ENCODE results near the gene ASPSCR1.

Gene ASPSCR1

DNA sequence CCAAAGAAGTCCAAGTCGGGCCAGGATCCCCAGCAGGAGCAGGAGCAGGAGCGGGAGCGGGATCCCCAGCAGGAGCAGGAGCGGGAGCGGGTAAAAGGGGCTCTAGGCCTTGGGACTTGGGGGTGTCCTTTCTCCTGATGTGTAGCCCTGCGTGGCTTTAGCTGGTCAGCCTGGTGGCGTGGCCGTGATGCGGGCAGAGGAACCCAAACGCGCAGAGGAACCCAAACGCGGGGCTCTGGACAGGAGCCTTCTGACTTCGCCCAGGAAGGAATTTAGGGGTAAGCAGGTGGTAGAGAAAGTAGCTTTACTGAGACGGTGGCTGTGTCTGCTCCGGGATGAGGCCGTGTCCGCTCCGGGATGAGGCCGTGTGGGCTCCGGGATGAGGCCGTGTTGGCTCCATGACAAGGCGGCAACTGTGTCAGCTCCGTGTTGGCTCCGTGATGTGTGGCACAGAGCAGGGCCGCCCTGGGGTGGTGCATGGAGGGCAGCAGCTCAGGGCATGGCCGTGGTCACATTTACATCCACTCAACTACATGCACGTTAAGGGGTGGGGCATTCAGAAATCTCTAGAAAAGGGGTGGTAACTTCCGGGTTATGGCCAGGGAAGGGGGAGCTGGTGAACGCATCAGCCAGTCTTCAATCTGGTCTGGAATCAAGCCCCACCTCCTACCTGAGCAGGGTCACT lies 19.5 kb downstream of the ASPSCR1 start:
- H3K27ac Mint-ChIP-seq = no peak overlapping the region
- H3K4me1 Mint-ChIP-seq = no peaks in the 10 kb centered on the region
- no peak overlapping the region for H3K4me3 Mint-ChIP-seq
- ATAC-seq = no peak
- peaks cover 7% of the 10 kb centered on the region for H3K36me3 Mint-ChIP-seq
- DNase-seq (ENCODE audit: low spot score in 2 of 2) = no peak
- H3K9me3 Mint-ChIP-seq = no peaks in the 10 kb centered on the region

DNA sequence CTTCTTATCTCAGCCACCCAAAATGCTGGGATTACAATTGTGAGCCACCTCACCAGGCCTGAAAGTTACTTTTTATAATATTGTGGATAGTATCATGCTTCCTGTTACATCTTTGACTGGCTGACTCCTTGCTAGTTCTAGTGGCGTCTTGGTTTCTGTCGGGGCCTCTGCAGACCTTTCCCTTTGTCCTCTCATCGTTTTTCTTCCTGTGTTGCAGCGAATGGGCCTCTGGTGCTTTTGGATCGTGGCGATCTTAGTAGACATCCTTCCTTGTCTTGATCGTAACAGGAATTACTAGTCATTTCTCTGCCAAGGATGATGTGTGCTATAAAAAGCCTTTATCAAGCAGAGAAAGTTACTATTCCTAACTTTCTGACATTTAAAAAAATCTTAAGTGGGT lies 20.8 kb downstream of the ASPSCR1 start:
- Mint-ChIP-seq H3K9me3 (no peaks in the 10 kb centered on the region), H3K4me1 (no peaks in the 10 kb centered on the region), H3K4me3 (no peak overlapping the region), H3K36me3 (peaks cover 7% of the 10 kb centered on the region), H3K27ac (no peak overlapping the region)
- DNase-seq (ENCODE audit: low spot score in 2 of 2) (no peak), ATAC-seq (no peak)

DNA sequence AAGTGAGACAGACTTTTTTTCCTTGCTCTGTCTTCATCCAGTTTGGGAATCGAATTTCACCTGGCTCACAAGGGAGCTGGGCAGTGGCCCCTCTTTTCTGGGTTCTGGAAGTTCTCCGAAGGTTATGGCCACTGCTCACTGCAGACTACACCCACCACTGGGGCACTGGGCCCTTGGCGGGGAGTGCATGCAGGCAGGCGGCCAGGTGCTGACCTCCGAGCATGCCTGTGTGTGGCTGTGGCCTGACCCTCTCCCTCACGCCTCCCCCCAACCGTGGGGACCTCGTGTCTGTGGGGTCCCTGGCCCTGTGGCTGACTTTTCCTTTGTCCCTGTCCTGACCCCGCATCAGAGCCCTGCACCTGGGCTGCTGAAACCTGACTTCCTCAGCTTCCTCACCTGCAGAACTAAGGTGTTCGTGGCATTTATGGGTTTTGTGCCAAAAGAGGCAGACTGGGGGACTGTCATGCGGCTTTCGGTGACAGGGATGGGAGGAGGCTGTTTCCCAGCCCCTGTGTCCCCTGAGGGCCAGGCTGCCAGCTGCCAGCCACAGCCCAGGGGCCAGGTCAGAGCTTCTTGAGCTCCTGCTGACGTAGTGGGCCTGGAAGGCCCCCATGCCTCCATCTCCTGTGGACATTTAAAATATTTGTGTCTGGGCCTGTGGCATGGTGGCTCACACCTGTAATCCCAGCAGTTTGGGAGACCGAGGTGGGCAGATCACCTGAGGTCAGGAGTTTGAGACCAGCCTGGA lies 21.4 kb downstream of the ASPSCR1 start:
- H3K4me3 Mint-ChIP-seq = no peak overlapping the region
- no peaks in the 10 kb centered on the region for H3K4me1 Mint-ChIP-seq
- DNase-seq (ENCODE audit: low spot score in 2 of 2) (no peak), ATAC-seq (no peak)
- no peaks in the 10 kb centered on the region for H3K9me3 Mint-ChIP-seq
- H3K36me3 Mint-ChIP-seq = peaks cover 7% of the 10 kb centered on the region
- no peak overlapping the region for H3K27ac Mint-ChIP-seq

DNA sequence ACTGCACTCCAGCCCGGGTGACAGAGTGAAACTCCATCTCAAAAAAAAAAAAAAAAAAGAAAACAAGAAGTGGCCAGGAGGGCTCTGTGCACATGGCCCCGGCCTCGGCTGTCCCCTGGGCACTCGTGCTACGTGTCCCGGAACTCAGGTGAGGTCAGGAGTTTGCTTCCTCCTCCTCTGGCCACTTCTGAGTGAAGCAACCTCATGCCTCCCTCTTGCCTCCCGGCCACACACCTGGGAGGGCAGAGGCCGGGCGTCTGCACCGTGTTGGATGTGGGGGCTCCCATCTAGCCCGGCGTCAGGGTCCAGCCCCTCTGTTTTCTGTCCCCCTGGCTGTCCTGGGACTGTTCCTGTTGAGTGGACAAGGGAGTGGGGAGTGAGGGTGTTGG lies 22.2 kb downstream of the ASPSCR1 start:
- Mint-ChIP-seq H3K9me3 (no peaks in the 10 kb centered on the region), H3K4me1 (no peaks in the 10 kb centered on the region), H3K36me3 (peaks cover 7% of the 10 kb centered on the region), H3K4me3 (no peak overlapping the region), H3K27ac (no peak overlapping the region)
- DNase-seq (ENCODE audit: low spot score in 2 of 2) (no peak), ATAC-seq (no peak)

DNA sequence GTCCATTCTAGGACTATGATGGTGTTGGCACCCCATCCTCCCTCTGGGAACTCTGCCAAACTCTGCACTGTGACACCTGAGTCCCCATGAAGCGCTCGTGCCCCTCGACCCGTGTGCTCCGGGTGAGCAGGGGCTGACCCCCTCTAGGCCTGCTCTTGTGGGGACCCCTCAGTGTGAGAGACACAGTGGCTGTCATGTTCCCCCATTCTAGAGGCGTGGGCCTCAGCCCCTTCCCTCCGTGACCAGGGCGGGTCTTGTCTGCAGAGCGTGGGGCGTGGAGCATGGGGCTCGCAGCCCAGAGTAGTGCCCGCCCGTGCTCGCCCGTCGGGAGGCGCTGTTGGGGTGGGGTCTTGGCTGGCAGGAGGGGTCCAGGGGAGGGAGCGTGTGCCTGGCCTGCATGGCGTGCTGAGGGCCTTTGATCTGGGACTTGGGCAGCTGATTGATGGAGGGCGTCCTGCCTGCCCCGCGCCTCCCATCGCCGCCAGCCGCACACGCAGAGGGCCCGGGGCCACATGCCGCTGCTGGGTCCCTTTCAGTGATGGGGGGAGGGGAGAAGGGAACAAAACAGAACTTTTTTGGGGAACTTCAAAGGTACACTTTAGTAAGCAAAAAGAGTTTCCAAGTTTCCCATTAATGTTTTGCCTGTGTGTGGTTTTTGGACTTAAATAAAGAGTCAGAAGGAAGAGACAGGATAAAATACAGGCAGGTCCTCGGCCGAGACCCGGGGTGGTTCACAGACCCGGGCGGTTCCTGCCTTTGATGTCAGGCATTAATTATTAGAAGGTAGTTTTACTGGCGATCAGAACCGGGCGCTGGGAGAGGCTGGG lies 22.8 kb downstream of the ASPSCR1 start:
- no peaks in the 10 kb centered on the region for H3K4me1 Mint-ChIP-seq
- H3K9me3 Mint-ChIP-seq = no peaks in the 10 kb centered on the region
- DNase-seq (ENCODE audit: low spot score in 2 of 2) (no peak), ATAC-seq (no peak)
- no peak overlapping the region for H3K4me3 Mint-ChIP-seq
- H3K36me3 Mint-ChIP-seq = peaks cover 7% of the 10 kb centered on the region
- H3K27ac Mint-ChIP-seq = no peak overlapping the region

DNA sequence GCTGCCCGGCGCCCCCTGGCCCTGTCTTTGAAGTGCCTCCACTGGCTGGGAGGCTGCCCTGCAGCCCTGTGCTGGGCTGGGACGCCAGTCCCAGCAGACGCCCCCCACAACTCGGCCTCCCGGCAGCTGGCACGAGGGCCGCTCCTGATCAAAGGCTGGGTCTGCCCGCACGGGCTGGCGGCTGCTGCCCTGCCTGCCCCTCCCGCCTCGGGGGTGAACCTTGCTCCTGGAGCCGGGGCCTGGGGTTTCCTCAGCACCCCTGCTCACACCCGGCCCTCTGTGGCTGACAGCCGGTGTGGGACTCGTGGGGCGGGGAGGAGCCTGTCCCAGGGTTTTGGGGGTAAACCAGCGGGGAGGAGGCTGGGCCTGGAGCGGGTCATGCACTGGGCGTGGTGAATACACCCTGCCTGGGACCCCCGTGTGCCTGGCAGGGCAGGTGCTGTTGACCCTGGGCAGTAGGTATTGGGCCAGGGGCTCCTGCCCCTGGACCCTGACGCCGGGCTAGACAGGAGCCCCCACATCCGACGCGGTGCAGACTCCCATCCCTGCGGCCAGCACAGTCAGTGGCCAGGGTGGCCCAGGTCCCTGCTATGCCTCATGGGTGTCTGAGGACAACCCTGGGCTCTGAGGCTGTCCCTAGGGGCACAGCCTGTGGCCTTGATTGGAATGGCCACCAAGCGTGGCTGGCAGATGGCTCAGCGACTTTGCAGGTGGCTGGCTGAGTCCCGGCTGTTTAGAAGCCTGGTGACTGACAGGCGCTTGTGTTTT lies 23.6 kb downstream of the ASPSCR1 start:
- H3K36me3 Mint-ChIP-seq = peaks cover 2% of the 10 kb centered on the region
- no peaks in the 10 kb centered on the region for H3K4me1 Mint-ChIP-seq
- H3K9me3 Mint-ChIP-seq = no peaks in the 10 kb centered on the region
- no peak overlapping the region for H3K27ac Mint-ChIP-seq
- DNase-seq (ENCODE audit: low spot score in 2 of 2) = no peak
- no peak overlapping the region for H3K4me3 Mint-ChIP-seq
- no peak for ATAC-seq

DNA sequence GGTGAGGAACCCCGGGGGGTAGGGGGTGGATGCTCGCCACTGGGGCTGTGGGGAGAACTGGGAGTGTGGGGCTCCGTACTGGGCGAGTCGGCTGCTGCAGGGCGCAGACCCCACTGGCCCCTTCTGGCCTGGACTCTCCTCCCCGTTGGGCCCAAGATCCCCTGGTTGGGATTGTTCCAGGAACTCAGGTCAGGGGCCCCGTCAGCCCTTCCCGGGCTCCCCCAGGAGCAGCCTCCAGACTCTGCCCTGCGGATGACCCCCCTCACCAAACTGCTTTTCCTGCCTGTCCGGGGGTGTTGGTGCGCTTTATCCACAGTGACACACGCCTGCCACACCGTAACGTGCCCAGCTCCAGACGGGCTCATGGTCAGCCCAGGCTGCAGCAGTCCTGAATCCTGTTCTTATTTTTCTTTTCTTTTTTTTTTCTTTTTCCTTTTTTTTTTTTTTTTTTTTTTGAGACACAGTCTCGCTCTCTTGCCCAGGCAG lies 24.2 kb downstream of the ASPSCR1 start:
- Mint-ChIP-seq H3K9me3 (no peaks in the 10 kb centered on the region), H3K36me3 (no peaks in the 10 kb centered on the region), H3K4me3 (no peak overlapping the region), H3K27ac (no peak overlapping the region), H3K4me1 (no peaks in the 10 kb centered on the region)
- no peak for DNase-seq (ENCODE audit: low spot score in 2 of 2)
- ATAC-seq = no peak

DNA sequence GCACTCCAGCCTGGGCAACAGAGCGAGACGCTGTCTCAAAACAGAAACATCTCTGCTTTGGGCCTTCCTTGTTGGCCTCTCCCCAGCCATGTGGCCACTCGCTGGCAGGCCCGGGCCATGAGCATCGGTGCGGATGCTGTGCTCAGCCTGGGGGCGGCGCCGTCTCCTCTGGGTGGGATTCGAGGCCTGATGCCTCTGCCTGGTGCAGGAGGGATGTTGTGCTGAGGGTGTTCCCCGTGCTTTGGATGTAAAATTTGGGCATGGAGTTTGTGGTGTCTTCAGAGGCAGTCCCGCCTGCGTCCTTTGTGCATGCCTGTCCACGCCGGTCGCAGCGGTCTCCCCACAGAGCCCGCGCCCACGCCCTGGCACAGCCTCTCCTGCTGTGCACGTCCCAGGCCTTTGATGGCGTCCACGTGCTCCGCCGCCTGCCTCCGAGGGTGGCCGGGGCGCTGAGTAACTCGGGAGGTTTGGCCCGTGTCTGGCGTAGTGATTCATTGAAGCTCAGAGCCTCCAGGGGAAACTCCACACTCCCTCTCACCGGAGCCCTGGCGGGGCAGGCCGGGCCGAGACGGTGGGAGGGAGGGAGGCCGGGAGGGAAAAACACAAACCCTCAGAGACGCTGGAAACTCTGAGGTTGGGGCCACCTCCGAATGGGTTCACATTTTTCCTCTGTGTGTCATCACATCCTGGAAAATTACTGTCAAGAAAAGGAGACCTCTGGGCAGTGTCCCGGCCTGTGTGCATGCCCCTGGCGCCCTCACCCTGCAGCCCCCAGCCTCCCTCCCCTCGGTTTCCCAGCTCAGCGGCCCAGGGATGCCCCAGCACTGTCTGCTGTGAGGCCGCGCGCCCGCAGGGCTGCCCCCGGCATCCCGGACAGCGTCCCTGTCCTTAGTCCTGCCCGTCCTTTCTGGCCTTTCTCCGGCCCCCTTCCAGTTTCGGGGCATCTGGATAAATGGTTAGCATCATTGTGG lies 26.3 kb downstream of the ASPSCR1 start:
- H3K4me1 Mint-ChIP-seq = no peaks in the 10 kb centered on the region
- H3K36me3 Mint-ChIP-seq = no peaks in the 10 kb centered on the region
- no peaks in the 10 kb centered on the region for H3K9me3 Mint-ChIP-seq
- ATAC-seq (peak; percentile 79), DNase-seq (ENCODE audit: low spot score in 2 of 2) (no peak)
- H3K27ac Mint-ChIP-seq = no peak overlapping the region
- no peak overlapping the region for H3K4me3 Mint-ChIP-seq

DNA sequence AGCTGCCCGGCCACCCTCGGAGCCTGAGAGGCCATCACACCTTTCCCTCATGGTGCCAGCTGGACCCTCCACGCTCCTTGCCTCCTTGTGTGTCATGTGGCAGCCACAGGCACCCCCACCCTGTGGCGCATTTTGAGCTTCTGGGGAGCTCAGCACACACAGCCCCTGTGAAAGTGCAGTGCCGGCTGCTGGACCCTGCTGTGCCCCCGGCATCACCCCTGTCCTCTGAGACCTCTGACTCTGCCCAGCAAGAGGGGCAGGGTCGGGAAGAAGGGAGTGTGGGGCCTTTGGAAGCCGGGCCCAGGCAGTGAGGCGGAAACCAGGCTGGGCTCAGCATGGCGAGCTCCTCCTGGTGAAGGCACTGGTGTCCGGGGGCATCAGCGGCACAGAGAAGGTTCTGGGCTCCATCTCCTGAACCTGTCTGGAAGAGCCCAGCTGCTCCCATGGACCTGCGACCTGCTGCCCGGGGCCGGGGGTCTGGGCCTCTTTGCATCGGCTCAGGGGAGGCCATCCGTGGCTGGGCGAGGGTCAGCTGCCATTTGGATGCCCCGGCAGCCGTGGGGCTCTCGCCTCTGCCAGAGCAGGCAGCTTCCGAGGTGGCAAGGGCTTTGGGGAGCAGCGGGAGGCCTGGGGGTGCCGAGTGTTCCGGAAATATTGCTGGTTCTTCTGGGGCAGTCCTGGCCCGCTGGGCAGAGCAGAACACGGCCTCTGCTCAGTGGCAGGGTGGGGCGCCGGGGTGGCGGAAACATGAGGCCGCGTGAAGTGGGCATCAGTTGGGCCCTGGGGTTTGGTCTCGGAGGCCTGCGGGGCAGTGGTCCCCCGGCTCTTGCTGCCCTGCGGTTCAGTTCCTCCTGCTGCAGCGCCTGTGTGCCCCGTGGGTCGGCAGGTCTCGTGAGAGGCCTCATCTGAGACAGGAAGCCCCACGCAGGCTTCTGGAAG lies 27.4 kb downstream of the ASPSCR1 start:
- no peaks in the 10 kb centered on the region for H3K36me3 Mint-ChIP-seq
- DNase-seq (ENCODE audit: low spot score in 2 of 2) (no peak), ATAC-seq (no peak)
- no peaks in the 10 kb centered on the region for H3K9me3 Mint-ChIP-seq
- H3K27ac Mint-ChIP-seq = no peak overlapping the region
- no peaks in the 10 kb centered on the region for H3K4me1 Mint-ChIP-seq
- H3K4me3 Mint-ChIP-seq = no peak overlapping the region

DNA sequence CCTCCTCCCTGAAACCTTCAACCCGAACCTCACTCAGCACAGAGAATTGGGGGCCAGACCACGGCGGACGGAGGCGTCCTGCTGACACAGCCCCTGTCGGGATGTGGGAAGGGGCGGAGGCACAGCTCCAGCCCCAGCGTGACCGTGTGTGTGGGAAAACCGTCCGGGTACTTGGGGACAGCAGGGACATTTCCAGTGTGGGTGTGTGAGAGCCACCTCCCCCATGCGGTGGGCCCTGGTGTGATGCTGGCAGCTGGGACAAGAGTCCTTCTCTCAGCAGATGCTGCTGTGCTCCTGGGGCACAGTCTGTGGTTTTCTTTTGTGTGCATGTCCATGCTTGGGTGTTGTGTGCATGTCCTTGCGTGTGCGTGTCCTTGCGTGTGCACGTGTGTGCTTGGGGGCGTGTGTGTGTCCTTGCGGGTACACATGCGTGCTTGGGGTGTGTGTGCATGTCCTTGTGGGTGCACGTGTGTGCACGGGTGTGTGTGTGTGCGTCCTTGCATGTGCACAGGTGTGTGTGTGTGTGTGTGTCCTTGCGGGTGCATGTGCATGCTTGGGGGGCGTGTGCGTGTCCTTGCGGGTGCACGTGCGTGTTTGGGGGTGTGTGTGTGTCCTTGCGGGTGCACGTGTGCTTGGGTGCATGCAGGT lies 28.4 kb downstream of the ASPSCR1 start:
- ATAC-seq = no peak
- Mint-ChIP-seq H3K4me1 (no peaks in the 10 kb centered on the region), H3K4me3 (no peak overlapping the region), H3K27ac (no peak overlapping the region), H3K9me3 (no peaks in the 10 kb centered on the region), H3K36me3 (no peaks in the 10 kb centered on the region)
- DNase-seq (ENCODE audit: low spot score in 2 of 2) = no peak

DNA sequence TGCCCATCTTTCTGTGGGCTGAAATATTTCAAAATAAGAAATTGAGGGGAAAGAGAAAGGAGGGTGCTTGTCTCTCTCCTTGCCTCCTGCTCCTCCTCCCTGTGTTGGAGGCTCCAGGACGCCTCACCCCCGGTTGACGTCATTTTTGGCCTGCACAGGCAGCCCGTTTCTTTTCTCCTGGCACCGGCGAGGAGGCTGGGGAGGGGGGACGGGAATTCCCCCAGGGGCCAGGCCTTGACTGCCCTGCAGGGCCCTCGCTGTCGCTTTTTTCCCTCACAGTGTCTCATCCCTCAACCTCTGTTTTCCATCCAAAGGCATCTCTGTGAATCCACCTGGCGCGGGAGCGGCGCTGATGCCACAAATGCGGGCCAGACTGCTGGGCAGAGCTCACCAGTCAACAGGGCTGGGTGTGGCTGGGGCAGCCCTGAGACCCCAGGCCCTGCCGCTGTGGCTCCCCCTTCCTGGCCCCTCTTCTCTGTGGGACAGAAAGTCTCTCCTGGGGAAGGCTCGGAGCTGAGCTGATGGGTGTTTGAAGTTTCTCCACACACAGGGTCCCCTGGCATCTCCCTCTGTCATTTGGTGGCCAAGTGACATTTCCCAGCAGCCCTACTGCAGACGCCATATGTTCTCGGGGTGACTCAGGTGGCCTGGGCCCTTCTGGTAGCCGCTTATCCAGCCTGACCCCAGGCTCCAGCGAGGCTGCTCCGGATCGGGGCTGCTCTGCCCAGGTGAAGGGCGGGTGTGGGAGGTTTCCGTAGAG lies 29.2 kb downstream of the ASPSCR1 start:
- no peaks in the 10 kb centered on the region for H3K9me3 Mint-ChIP-seq
- no peak for ATAC-seq

DNA sequence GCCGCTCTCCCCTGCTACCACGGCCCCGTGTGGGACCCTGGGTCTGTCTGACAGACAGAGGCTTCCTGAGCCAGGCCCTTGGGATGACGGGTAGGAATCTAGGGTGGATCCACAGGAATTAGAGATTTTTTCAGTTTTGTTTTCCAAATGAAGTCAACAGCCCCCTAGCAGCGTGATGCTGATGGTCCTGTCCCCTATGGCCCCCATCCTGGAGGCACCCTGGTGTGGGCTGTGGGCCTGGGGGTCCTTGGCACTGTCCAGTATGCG lies 29.7 kb downstream of the ASPSCR1 start:
- ATAC-seq (no peak), DNase-seq (ENCODE audit: low spot score in 2 of 2) (no peak)
- H3K4me1 Mint-ChIP-seq = no peaks in the 10 kb centered on the region
- H3K4me3 Mint-ChIP-seq = no peak overlapping the region
- no peaks in the 10 kb centered on the region for H3K9me3 Mint-ChIP-seq
- no peak overlapping the region for H3K27ac Mint-ChIP-seq
- no peaks in the 10 kb centered on the region for H3K36me3 Mint-ChIP-seq

More for the DNA sequence above, 29.2 kb downstream of the ASPSCR1 start:
- Mint-ChIP-seq H3K36me3 (no peaks in the 10 kb centered on the region), H3K4me3 (no peak overlapping the region), H3K4me1 (no peaks in the 10 kb centered on the region), H3K27ac (no peak overlapping the region)
- DNase-seq (ENCODE audit: low spot score in 2 of 2) = no peak

Measured in stimulated activated effector memory CD8-positive, alpha-beta T cell treated with anti-CD3 and anti-CD28 coated beads, Interleukin-12 subunit alpha, Interleukin-12 subunit beta, amount 100 ng/mL, for 72 hours (primary cell).